GM12891 (cell line): ENCODE results near the gene HAUS3.
"Not testable (repeated sequence)": the region's sequence is repeated elsewhere in the genome, so short reads cannot be mapped to it uniquely, and the experiment has no call there.

ENCODE experiments used
- DNase-seq: peaks from one replicate; pipeline ENCODE4 v3.0.0; 2011; ENCODE audit warnings: low spot score; ENCODE audit not compliant: insufficient read length
- FAIRE-seq: peaks from 2 replicates; lab custom pipeline; 2011; peaks lifted over from hg19 to GRCh38; lab: Jason Lieb, UNC
- PAX5 ChIP-seq: IDR thresholded peaks from 2 replicates; pipeline ENCODE4 v1.6.1; 2011; ENCODE audit warnings: low read length, moderate library complexity, mild to moderate bottlenecking; ENCODE audit not compliant: insufficient read depth, severe bottlenecking
- POLR2A ChIP-seq: IDR thresholded peaks from 2 replicates; pipeline ENCODE4 v1.6.1; 2011; ENCODE audit warnings: low read depth, low read length, control low read depth
- POLR2AphosphoS5 ChIP-seq: IDR thresholded peaks from 2 replicates; pipeline ENCODE4 v1.6.1; 2011; ENCODE audit warnings: low read depth, low read length, control low read depth
- POU2F2 ChIP-seq: IDR thresholded peaks from 2 replicates; pipeline ENCODE4 v1.6.1; 2011; ENCODE audit warnings: low read depth, mild to moderate bottlenecking, control low read depth, low read length, moderate library complexity
- SPI1 ChIP-seq: IDR thresholded peaks from 2 replicates; pipeline ENCODE4 v1.6.1; 2011; ENCODE audit warnings: low read depth, low read length, control low read depth
- TAF1 ChIP-seq: IDR thresholded peaks from 2 replicates; pipeline ENCODE4 v1.6.1; 2011; ENCODE audit warnings: low read depth, low read length, control low read depth

The HAUS3 gene

DNA sequence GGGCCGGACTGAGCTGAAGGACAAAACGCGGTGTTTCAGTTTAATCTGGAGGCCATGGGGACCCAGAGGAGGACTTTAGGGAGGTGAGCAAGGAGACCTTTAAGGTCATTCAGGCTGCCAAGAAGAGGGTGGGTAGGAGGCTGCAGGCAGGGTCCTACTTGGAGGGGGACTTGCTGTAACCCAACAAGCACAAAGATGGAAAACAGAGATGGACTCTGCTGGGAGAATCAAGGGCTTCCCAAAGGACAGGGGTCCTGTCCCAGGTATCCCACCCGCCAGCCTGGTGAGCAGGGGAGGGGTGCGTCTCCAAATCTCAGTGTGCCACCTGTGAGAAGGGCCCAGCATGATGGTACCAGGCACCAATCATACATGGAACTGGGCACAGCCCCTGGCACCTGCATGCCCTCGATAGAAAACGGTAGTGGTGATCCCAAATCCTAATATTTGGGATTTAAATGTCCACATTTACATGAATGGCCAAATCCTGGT lies 3.9 kb upstream of the HAUS3 start:
- TF ChIP-seq SPI1: no peak
- TF ChIP-seq TAF1: no peak
- TF ChIP-seq POLR2A: no peak
- no peak for TF ChIP-seq POLR2AphosphoS5
- no peak for TF ChIP-seq PAX5
- TF ChIP-seq POU2F2: no peak
- FAIRE-seq (no peak), DNase-seq (no peak)

DNA sequence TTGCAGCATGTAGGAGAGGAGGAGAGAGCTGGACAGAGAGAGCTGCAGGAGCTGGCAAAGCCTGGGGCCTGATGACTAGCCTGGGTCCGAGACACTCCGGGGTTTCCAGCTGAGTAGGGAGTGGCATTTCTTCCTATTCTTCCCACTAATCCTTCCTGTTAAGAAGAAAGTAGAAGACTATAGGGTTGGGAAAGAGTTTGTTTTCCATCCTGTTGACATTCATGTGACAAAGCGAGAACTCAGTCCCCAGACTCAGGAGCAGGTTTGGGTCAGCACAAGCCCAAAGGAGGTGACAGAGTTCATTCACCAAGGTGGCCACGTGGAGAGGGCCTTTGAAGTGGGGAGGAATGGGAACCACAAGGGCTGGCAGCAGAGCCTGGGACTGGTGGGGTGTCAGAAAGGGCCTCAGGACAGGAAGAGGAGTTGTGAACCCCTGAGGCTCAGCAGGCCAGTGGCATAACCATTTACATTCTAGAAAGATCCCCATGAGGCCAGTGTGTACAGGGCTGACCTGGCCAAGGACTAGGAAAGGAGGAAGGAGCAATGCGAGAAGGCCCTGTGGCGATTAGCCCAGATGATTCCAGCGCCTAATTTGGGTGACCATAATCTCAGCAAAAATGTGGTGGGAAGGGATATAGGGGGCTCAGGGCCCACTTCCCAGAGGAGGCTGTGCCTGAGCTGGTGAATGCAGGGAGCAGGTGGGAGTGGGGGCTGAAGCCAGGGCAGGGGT lies 3.3 kb upstream of the HAUS3 start:
- DNase-seq (no peak), FAIRE-seq (no peak)

DNA sequence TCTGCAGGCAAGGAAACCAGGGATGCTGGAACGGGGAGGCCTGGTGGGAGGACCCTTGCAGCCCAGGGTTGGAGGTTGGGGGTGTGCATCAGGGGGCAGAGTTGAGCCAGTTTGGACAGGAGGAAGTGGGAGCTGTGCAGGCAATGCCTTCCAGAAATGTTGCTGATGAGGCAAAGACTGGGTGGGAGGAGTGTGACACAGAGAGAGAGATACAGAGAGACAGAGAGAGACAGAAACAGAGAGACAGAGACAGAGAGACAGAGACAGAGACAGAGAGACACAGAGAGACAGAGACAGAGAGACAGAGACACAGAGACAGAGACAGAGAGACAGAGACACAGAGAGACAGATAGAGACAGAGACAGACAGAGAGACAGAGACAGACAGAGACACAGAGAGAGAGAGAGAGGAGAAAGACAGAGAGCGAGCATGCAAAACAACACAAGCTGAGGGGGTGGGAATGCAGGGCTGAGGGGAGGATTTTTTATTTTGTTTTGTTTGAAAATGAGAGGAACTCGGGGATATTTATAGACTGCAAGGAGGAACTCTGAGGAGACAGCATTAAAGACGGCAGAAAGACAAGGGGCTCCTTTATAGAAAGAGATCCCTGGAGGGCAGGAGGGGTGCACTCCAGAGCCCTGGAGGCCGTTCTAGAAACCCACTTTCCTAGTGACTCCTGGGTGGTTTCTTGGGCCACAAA lies 1.9 kb upstream of the HAUS3 start:
- DNase-seq (no peak), FAIRE-seq (no peak)

More for the DNA sequence above, 3.3 kb upstream of the HAUS3 start:
- TF ChIP-seq POLR2AphosphoS5 (no peak), SPI1 (no peak), TAF1 (no peak), POU2F2 (no peak), POLR2A (no peak), PAX5 (no peak)

DNA sequence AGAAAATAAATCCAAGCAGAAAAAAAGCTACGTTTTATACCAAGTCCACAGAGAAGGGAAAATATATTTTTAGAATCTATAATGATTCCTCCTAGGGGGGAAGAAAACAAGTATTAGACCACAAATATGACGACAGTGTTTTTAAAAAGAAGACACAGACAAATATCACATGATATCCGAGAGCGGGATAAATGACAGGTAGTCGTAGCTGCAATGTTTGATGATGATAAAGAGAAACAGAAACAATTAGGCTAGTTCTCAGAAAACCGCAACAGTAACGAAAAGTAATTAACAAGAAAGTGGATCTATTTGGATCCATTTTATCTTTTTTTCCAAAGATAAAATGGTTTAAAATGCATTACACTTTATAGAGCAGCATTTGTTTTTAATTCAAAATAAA lies 918 bp downstream of the HAUS3 start:
- FAIRE-seq (peak; percentile 79), DNase-seq (no peak)
- TF ChIP-seq POLR2AphosphoS5 (no peak), POLR2A (no peak), POU2F2 (no peak), SPI1 (no peak), TAF1 (no peak), PAX5 (no peak)

More for the DNA sequence above, 1.9 kb upstream of the HAUS3 start:
- TF ChIP-seq PAX5 (no peak), SPI1 (peak; percentile 68)

DNA sequence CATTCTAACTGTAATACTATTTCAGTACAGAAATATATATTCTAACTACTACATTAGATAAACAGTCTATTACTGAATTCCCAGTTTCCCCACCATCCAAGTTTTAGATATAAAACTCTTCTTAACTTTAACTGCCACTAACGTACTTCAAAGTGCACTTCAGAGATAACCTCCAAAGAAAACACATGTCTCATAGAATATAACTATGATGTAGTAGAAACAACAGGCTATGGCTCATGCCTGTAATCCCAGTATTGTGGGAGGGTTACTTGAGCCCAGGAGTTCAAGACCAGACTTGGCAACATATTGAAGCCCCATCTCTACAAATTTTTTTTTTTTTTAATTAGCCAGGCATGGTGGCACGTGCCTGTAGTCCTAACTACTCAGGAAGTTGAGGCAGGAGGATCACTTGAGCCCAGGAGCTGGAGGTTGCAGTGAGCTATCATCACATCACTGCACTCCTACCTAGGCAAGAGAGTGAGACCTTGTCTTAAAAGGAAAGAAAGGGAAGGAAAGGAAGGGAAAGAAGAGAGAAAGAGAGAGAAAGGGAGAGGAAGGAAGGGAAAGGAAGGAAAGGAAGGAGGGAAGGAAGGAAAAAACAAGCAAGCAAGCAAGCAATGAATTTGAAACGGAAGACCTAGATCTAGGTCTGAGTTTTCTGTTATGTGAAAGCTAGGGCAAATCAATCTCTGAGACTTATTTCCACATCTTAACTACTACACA lies 4.8 kb downstream of the HAUS3 start:
- no peak for TF ChIP-seq SPI1
- no peak for TF ChIP-seq PAX5
- no peak for TF ChIP-seq POU2F2
- no peak for TF ChIP-seq TAF1
- no peak for TF ChIP-seq POLR2AphosphoS5
- DNase-seq: no peak

DNA sequence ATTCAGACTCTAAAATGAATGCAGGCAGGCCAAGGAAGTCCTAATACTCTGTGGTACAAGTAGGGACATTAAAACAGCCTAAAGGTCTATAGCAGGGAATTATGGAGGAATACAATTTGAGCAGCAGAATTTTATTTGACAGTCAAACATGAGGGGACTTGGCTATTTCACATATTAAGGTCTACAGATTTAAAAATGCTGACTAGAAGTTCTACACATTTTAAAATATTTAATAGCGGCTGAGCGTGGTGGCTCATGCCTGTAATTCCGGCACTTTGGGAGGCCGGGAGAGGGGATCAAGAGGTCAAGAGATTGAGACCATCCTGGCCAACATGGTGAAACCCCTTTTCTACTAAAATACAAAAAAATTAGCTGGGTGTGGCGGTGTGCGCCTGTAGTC lies 10.8 kb downstream of the HAUS3 start:
- no peak for TF ChIP-seq TAF1
- no peak for TF ChIP-seq POU2F2
- TF ChIP-seq POLR2AphosphoS5: no peak
- TF ChIP-seq SPI1: no peak
- TF ChIP-seq POLR2A: no peak
- TF ChIP-seq PAX5: no peak
- no peak for FAIRE-seq
- DNase-seq: no peak

More for the DNA sequence above, 4.8 kb downstream of the HAUS3 start:
- no peak for FAIRE-seq

DNA sequence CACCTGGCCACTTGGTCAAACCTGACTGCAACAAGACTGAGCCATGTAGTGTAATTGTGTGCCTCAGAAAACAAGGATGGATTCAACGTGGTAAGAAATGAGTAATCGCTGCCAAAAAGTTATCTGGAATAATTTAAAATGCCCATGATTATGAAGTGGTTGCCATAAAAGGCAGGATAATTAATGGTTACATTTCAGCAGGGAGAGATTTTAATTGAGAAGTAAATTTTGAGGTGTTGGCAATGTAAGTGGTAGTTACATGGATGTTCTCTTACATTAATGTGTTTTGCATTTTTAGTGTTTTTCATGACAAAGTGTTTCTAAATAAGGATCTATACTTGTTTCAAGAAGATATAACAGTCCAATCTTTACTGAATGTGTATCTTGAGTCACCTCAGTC lies 15.7 kb downstream of the HAUS3 start:
- FAIRE-seq (no peak), DNase-seq (no peak)
- TF ChIP-seq SPI1 (no peak), POLR2A (no peak), PAX5 (no peak), TAF1 (no peak), POLR2AphosphoS5 (no peak), POU2F2 (no peak)

DNA sequence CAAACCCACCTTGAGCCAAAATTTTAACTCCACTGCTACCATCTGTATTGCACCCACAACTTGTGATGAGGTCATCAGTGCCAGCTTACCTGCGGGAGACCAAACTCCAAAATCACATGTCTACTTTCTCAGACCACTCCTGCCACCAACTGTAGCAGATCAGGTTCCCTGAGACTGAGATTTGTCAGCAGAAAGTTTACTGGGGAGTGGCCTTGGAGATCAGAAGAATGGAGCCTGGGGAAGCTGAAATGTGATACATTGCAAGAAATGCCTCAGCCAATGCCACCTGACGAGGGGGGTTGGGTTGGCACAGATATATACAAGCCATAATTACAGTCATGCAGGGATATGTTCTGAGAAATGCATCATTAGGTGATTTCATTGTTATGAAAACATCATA lies 19.1 kb downstream of the HAUS3 start:
- DNase-seq: no peak

DNA sequence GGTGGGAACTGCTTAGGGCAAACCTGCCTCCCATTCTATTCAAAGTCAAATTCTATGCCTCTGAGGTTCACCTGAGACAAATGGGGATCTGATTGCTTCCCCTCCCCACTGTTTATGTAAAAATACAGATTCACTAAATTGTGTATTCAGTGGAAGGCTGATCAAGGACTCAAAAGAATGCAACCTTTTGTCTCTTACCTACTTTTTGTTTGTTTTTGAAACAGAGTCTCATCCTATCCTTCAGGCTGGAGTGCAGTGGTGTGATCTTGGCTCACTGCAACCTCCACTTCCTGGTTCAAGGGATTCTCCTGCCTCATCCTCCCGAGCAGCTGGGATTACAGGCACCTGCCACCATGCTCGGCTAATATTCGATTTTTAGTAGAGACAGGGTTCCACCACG lies 20.5 kb downstream of the HAUS3 start:
- not testable (repeated sequence) for DNase-seq, FAIRE-seq

More for the DNA sequence above, 19.1 kb downstream of the HAUS3 start:
- no peak for TF ChIP-seq POU2F2
- TF ChIP-seq SPI1: no peak
- TF ChIP-seq TAF1: no peak
- no peak for TF ChIP-seq POLR2AphosphoS5
- TF ChIP-seq PAX5: no peak
- FAIRE-seq: no peak
